ENCODE results near the gene SLC26A8. TPM values are rescaled to one million over a fixed set of nuclear protein-coding genes. Genes with fewer than 3 reads are reported as not detected.
"Not testable (repeated sequence)": the region's sequence is repeated elsewhere in the genome, so short reads cannot be mapped to it uniquely, and the experiment has no call there.

Gene SLC26A8
- polyA plus RNA-seq, 3 donors = 0.52 to 1.7 (median 1.5) TPM

GRCh38 chr6:35933844-35934243, 90.6 kb downstream of the SLC26A8 start:
- H2AFZ ChIP-seq (ENCODE audit: insufficient read depth, low read depth, low read length, poor library complexity, severe bottlenecking) = no peak overlapping the region
- no peaks in the 10 kb centered on the region for H3K27me3 ChIP-seq (ENCODE audit: control insufficient read depth in 2 of 2, insufficient read depth in 2 of 2, low read length in 2 of 2)
- intact Hi-C loops (cut with micrococcal nuclease) = no loop called here
- peaks cover 0 to 7% of the 10 kb centered on the region in 2 donors for H3K9me3 ChIP-seq (replicated peaks in 1 of 2; ENCODE audit: control insufficient read depth in 1 of 2, insufficient read depth in 1 of 2, low read length in 2 of 2)
- peaks cover 2 to 12% (median 7%) of the 10 kb centered on the region in 7 donors for H3K9me3 Mint-ChIP-seq
- H3K36me3 Mint-ChIP-seq = no peaks in the 10 kb centered on the region
- no peak overlapping the region for H3K27ac Mint-ChIP-seq
- H4K20me1 ChIP-seq (ENCODE audit: insufficient read depth, low read length) = no peaks in the 10 kb centered on the region
- H3K4me3 ChIP-seq (replicated peaks in 1 of 3; ENCODE audit: low read depth in 2 of 3, low read length in 3 of 3) = no peak overlapping the region
- H3K9ac ChIP-seq (ENCODE audit: insufficient read depth, low read length, poor library complexity, severe bottlenecking) = no peak overlapping the region
- TF ChIP-seq CTCF (IDR thresholded peaks at IDR 0.05) = no peak
- H3K4me1 Mint-ChIP-seq = no peaks in the 10 kb centered on the region
- DNase-seq = no peak
- peaks cover 0 to 5% (median 0%) of the 10 kb centered on the region in 3 donors for H3K27me3 Mint-ChIP-seq (ENCODE audit: low read depth in 3 of 3)
- no peak overlapping the region for H3K4me2 ChIP-seq (replicated peaks; ENCODE audit: extremely low read depth, low read length, poor library complexity, severe bottlenecking)
- H3K79me2 ChIP-seq (ENCODE audit: insufficient read depth, low read length) = no peaks in the 10 kb centered on the region
- no peak overlapping the region for H3K4me3 Mint-ChIP-seq
- H3K4me1 ChIP-seq (ENCODE audit: control insufficient read depth in 1 of 2, insufficient read depth in 2 of 2, low read length in 2 of 2) = no peaks in the 10 kb centered on the region
- H3K27ac ChIP-seq (ENCODE audit: low read depth in 1 of 2, low read length in 2 of 2) = no peak overlapping the region
- H3K36me3 ChIP-seq (replicated peaks in 1 of 2; ENCODE audit: control insufficient read depth in 1 of 2, insufficient read depth in 2 of 2, low read length in 2 of 2) = no peaks in the 10 kb centered on the region
- WGBS (ENCODE audit: insufficient coverage) = no CpG with 5 or more reads among the region's 2 CpGs

- H3K4me1 ChIP-seq (ENCODE audit: control insufficient read depth in 1 of 2, insufficient read depth in 2 of 2, low read length in 2 of 2); H3K9ac ChIP-seq (ENCODE audit: insufficient read depth, low read length, poor library complexity, severe bottlenecking); H3K27me3 ChIP-seq (ENCODE audit: control insufficient read depth in 2 of 2, insufficient read depth in 2 of 2, low read length in 2 of 2); H3K36me3 Mint-ChIP-seq; H3K27me3 Mint-ChIP-seq (ENCODE audit: low read depth in 3 of 3); H3K4me1 Mint-ChIP-seq; DNase-seq; H3K9me3 Mint-ChIP-seq; H3K9me3 ChIP-seq (replicated peaks in 1 of 2; ENCODE audit: control insufficient read depth in 1 of 2, insufficient read depth in 1 of 2, low read length in 2 of 2); H3K4me3 ChIP-seq (replicated peaks in 1 of 3; ENCODE audit: low read depth in 2 of 3, low read length in 3 of 3); H3K27ac ChIP-seq (ENCODE audit: low read depth in 1 of 2, low read length in 2 of 2); H3K79me2 ChIP-seq (ENCODE audit: insufficient read depth, low read length); H3K36me3 ChIP-seq (replicated peaks in 1 of 2; ENCODE audit: control insufficient read depth in 1 of 2, insufficient read depth in 2 of 2, low read length in 2 of 2); H3K4me2 ChIP-seq (replicated peaks; ENCODE audit: extremely low read depth, low read length, poor library complexity, severe bottlenecking); H3K27ac Mint-ChIP-seq; H4K20me1 ChIP-seq (ENCODE audit: insufficient read depth, low read length); intact Hi-C loops (cut with micrococcal nuclease); H2AFZ ChIP-seq (ENCODE audit: insufficient read depth, low read depth, low read length, poor library complexity, severe bottlenecking): not testable (repeated sequence)
- peak overlapping the region in 1 of 2 donors; percentile 20 for H3K4me3 Mint-ChIP-seq
- whole genome bisulfite sequencing (ENCODE audit: insufficient coverage) = 100% methylated on average over 2 of the region's 10 CpGs
Measured at GRCh38 chr6:35931873-35932272, 92.6 kb downstream of the SLC26A8 start.

All from CD14-positive monocyte (primary cell).